H1 (cell line): ENCODE data around the gene HS1BP3.

Experiments
- BRCA1 ChIP-seq: IDR thresholded peaks from 2 replicates; pipeline ENCODE4 v1.6.1; 2012; ENCODE audit warnings: low read depth, low read length, improper control_type of control experiment
- GABPA ChIP-seq: IDR thresholded peaks from 2 replicates; pipeline ENCODE4 v1.6.1; 2011; ENCODE audit warnings: mild to moderate bottlenecking, low read length, moderate library complexity, borderline replicate concordance; ENCODE audit not compliant: insufficient read depth
- JUN ChIP-seq: IDR thresholded peaks from 2 replicates; pipeline ENCODE4 v1.6.1; 2011; ENCODE audit warnings: low read depth, mild to moderate bottlenecking, improper control_type of control experiment, low read length
- POLR2A ChIP-seq, 2 experiments: IDR thresholded peaks; 1 replicate in 1 of 2; 2 replicates in 1 of 2; pipeline ENCODE4 v1.6.1; 2011; ENCODE audit warnings: low read depth in 2 of 2, low read length in 2 of 2, mild to moderate bottlenecking in 2 of 2; ENCODE audit errors: control extremely low read depth in 1 of 2
- SP4 ChIP-seq: IDR thresholded peaks from 2 replicates; pipeline ENCODE4 v1.6.1; 2012; ENCODE audit warnings: low read length, inconsistent platforms
- TBP ChIP-seq: IDR thresholded peaks from 2 replicates; pipeline ENCODE4 v1.6.1; 2011; ENCODE audit warnings: low read depth, low read length, improper control_type of control experiment
- TF ChIP-seq, protein P1 (sequence below), 3 experiments: IDR thresholded peaks; 1 replicate in 2 of 3; 2 replicates in 1 of 3; pipeline versions ENCODE4 v1.5.1 to v1.6.1; 2011; ENCODE audit warnings: low read length in 3 of 3, mild to moderate bottlenecking in 3 of 3, inconsistent platforms in 2 of 3, low read depth in 1 of 3, moderate library complexity in 1 of 3; ENCODE audit not compliant: insufficient read depth in 1 of 3; ENCODE audit errors: control extremely low read depth in 1 of 3

DNA sequence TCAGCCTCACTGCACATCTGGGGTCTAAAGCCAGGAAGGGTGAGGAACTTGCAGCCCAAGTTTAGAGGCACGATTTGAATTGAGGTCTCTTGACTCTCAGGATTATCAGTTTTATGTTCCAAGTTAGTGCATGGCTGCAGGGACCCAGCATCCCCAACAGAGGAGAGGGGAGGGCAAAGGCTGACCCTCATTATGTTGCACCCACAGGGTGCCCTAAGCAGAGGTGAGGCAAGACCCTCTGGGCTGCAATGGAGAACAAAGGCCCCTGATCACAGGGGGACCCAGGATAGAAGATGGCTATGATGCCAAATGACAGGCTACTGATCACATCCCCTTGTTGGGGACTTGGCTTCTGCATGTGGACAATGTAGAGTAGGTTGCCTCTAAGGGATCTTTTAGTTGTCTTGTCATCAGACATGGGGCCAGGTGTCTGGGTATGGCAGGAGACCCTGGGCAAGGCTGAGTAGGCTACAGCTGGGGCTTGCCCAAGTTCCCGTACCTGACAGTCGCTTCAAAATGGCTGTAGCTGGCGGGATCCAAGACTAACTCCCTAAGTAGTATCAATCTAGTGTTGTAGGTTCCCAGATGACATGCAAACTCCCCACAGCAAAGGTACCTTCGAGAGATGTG lies 11.5 kb upstream of the HS1BP3 start:
- TF ChIP-seq, protein P1, sequence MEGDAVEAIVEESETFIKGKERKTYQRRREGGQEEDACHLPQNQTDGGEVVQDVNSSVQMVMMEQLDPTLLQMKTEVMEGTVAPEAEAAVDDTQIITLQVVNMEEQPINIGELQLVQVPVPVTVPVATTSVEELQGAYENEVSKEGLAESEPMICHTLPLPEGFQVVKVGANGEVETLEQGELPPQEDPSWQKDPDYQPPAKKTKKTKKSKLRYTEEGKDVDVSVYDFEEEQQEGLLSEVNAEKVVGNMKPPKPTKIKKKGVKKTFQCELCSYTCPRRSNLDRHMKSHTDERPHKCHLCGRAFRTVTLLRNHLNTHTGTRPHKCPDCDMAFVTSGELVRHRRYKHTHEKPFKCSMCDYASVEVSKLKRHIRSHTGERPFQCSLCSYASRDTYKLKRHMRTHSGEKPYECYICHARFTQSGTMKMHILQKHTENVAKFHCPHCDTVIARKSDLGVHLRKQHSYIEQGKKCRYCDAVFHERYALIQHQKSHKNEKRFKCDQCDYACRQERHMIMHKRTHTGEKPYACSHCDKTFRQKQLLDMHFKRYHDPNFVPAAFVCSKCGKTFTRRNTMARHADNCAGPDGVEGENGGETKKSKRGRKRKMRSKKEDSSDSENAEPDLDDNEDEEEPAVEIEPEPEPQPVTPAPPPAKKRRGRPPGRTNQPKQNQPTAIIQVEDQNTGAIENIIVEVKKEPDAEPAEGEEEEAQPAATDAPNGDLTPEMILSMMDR (IDR thresholded peaks at IDR 0.05; ENCODE audit: control extremely low read depth in 1 of 3, insufficient read depth in 1 of 3, low read depth in 1 of 3, low read length in 3 of 3), result no peak
- TF ChIP-seq BRCA1 (no peak), POLR2A (IDR thresholded peaks at IDR 0.05; ENCODE audit: control extremely low read depth in 1 of 2, low read depth in 2 of 2, low read length in 2 of 2) (no peak), SP4 (no peak), JUN (no peak), TBP (no peak), GABPA (no peak)
